ENCODE measurements around the gene TMEM132D. TPM values are rescaled to one million over a fixed set of nuclear protein-coding genes. Genes with fewer than 3 reads are reported as not detected.

TMEM132D gene
- total RNA-seq, 2 donors from 2014 or later = not detected

DNA sequence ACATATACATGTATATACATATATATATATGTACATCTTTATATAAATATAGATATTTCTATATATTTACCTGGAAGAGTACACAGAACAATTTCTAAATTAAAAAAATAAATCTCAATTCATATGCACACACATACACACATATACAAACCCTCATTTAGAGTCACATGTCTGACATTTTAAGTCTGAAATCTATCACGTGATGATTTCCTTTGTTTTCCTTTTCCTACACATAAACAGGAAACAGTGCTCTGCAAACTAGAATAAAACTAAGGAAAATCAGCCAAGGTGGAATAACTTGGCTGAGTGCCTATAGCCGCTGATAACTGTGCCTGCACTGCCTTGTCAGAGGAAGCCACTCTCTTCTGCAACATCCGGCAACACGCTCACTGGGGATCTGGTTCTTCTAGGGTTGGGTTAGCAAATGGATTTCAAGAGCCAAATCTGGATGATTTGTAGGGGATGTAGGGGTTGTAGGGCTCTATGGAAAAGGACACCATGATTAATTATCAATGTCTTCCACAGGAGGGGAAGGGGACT is 480.7 kb downstream of the TMEM132D start:
- intact Hi-C loops (cut with DNase I) = no loop called here
- DNase-seq (ENCODE audit: low spot score) = no peak

GRCh38 chr12:129413295-129413694 is 490.5 kb downstream of the TMEM132D start:
- no peak for DNase-seq (ENCODE audit: low spot score)
- intact Hi-C loops (cut with DNase I) = loop anchor here in 1 of 2 donors (5.0 kb wide), 1 partner anchor 1286 kb away; no protein-coding TSS in a partner anchor

DNA sequence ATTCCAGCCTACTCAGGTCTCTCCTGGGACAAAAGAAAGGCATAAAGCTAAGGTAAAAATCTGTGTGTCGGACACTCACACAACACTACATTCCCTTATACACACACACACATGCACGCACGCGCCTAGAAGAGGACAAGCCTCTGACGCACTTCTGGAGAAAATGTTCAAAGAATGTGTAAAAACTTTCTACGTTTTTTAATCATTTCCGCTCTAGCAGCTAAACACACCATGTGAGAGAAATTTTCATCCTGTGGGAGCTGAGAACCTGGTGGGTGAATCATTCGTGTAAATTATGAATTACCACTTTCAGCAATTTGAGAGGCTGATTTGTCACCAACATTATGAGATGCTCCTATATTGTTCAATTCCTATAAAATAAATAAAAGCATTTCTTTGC is 494.5 kb downstream of the TMEM132D start:
- intact Hi-C loops (cut with DNase I) = no loop called here
- DNase-seq (ENCODE audit: low spot score) = no peak

DNA sequence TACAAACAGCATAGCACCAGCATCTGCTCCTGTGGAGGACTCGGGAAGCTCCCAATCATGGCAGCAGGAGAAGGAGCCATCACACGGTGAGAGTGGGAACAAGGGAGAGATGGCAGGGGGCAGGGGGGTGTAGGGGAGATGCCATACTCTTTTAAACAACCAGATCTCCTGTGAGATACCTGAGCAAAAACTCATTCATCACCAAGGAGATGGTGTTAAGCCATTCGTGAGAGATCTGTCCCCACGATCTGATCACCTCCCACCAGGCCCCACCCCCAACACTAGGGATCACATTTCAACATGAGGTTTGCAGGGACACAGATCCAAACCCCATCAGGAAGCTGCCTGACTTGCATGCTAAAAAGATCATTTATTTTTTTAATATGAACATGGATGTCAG is 499.3 kb downstream of the TMEM132D start:
- intact Hi-C loops (cut with DNase I) = no loop called here
- no peak for DNase-seq (ENCODE audit: low spot score)

DNA sequence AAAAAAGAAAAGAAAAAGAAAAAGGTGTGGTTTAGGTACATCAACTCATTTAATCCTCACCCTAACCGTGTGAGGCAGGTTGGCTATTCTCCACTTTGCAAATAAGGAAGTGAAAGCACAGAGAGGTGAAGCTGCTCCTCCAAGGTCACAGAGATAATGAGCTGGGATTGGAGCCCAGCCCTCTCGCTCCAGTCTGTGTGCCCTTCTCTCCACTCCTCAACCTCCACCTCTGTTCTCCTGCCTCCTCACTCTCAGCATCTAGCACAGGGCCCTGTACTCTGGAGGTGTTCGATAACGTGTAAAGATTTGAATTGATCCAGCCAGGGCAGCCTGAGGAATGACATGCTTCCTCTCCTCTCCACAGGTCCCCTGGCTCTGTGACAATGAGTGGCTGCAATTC is 502.3 kb downstream of the TMEM132D start:
- intact Hi-C loops (cut with DNase I) = no loop called here
- no peak for DNase-seq (ENCODE audit: low spot score)

GRCh38 chr12:129394177-129394825 is 509.5 kb downstream of the TMEM132D start:
- no peak for DNase-seq (ENCODE audit: low spot score)
- intact Hi-C loops (cut with DNase I) = no loop called here

DNA sequence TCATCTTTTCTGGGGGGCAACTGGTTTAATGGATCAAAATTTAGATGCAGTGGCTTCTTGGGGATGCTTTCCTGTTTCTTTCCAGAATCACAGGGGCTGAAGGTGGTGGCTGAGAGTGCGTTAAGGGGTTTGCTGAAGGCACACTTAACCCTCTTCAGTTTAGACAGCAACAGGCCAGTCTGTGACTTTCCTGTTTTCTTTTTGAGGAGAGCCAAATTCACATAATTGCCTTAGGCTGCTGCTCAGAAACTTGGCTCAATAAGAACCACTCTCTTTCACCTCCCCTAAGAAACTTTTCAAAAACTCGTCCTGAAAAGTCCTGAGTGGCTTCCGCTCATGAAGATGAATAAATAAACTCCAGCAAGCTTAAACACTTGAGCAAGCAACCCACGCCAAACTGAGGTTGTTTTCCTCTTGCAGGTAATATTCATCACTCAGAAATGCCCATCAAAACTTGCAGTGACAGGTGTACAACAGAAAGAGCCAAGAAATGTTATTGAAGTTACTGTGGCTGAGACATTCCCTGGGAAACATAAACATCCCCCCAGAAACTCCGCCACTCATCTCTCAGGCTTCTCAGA is 510.4 kb downstream of the TMEM132D start:
- intact Hi-C loops (cut with DNase I) = no loop called here
- no peak for DNase-seq (ENCODE audit: low spot score)

DNA sequence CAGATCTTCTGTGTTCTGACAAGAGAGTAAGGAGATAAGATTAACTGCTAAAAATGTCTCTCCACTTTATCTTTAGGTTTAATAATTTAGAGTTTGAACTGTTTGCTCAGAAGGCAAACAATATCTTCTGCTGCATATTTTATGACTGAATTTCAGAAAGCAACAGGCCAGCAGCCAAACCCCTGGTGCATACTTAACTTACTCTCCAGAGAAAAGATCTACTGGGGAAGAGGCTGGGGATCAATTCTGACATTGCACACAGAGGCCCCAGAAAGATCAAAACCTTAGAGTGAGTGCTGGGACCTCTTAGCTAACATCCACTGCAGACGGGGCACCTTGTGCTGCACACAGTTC is 518.2 kb downstream of the TMEM132D start:
- no peak for DNase-seq (ENCODE audit: low spot score)
- intact Hi-C loops (cut with DNase I) = no loop called here

DNA sequence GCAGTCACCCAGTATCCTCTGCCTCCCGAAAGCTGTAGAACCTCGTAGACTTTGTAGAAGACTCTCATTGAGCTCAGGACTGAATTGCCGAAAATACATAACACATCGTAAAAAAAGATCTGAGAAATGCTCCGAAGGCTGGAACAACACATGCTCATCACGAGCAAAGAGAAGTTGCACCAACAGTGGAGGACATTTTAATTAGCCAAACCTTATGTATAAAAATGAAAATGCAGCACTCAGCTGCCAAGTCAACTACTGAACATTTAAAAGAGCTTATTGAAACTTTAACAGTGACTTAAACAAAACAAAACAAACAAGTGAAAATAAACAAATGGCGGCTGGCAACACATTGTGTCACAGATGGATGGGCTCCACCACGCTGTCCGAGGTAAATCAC is 519.9 kb downstream of the TMEM132D start:
- intact Hi-C loops (cut with DNase I) = no loop called here
- DNase-seq (ENCODE audit: low spot score) = no peak

DNA sequence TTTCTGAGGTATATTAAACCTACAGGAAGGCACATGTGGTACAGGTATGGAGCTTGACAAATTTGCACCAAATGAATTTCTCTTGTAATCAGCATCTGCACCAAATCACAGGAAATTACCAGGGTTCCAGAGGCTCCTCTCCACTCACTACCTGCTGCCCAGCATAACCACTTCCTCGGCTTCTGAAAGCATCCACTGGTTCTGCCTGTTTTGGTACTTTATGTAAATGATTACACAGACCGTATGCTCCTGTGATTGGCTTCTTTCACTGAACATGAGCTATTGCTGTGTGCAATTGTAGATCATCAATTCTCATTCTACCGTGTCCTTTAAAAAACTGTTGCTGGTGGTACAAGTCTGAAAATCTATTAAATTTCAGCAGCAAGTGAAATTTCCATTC is 522.1 kb downstream of the TMEM132D start:
- intact Hi-C loops (cut with DNase I) = no loop called here
- DNase-seq (ENCODE audit: low spot score) = no peak

GRCh38 chr12:129379076-129379804 is 524.6 kb downstream of the TMEM132D start:
- intact Hi-C loops (cut with DNase I) = no loop called here
- DNase-seq (ENCODE audit: low spot score) = no peak

GRCh38 chr12:129378496-129378895 is 525.3 kb downstream of the TMEM132D start:
- intact Hi-C loops (cut with DNase I) = no loop called here
- no peak for DNase-seq (ENCODE audit: low spot score)

- DNase-seq (ENCODE audit: low spot score) = no peak
- intact Hi-C loops (cut with DNase I) = no loop called here
These were observed 530.1 kb downstream of the TMEM132D start for GRCh38 chr12:129373746-129374145.

DNA sequence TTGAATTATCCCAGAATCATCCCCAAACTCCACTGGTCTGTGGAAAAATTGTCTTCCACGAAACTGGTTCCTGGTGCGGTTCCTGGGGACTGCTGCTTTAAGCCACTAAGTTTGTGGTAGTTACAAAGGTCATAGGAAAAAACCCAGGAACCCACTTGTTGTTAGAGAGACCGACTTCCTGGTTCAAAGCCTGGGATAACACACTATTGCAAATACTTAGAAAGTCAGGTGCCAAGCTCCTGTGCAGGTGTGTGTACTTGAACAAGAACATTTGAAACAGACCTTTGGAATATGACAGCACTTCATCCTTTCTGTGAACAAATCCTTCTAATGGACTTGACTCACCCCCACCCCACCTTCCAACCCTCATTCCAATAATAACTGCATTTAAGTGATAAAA is 530.9 kb downstream of the TMEM132D start:
- DNase-seq (ENCODE audit: low spot score) = no peak
- intact Hi-C loops (cut with DNase I) = no loop called here

DNA sequence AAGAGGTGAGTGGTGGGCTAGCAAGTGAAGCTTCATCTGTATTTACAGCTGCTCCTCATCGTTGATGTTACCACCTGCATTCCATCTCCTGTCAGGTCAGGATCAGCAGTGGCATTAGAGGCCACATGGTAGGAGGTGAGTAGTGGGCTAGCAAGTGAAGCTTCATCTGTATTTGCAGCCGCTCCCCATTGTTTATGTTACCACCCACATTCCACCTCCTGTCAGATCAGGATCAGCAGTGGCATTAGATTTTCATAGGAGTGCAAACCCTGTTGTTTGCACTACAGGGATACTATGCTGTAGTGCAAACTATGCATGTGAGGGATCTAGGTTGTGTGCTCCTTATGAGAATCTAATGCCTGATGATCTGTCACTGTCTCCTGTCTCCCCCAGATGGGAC is 531.5 kb downstream of the TMEM132D start:
- no peak for DNase-seq (ENCODE audit: low spot score)
- intact Hi-C loops (cut with DNase I) = no loop called here

DNA sequence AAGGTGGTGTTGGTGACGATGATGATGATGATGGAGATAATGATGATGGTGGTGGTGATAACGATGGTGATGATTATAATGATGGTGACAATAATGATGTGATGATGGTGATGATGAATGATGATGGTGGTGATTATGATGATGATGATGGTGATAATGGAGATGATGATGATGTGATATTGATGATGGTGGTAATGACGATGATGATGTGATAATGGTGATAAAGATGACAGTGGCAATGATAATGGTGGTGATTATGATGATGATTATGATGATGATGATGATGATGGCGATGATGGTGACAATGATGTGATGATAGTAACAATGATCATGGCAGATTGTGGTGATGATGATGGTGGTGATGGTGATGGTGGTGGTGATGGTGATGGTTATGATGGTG is 532.6 kb downstream of the TMEM132D start:
- DNase-seq (ENCODE audit: low spot score) = no peak
- intact Hi-C loops (cut with DNase I) = no loop called here

DNA sequence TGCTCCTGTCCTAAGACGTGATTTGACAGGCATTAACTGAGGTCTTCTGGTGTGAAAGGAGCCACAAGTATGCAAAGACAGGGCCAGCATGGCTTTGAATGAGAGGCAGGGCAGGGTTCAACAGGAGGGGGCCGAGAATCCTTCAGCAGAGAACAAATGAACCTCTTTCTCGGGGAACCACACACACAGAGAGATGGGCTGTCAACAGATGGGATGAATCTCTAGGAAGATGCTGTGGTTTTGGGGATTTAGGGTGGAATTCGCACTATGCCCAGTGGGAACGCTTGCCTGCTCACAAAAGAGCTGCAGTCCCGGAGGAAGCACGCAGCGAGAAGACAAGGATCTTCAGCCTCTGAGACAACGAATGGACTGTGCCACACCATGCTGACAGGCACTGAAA is 537.2 kb downstream of the TMEM132D start:
- no peak for DNase-seq (ENCODE audit: low spot score)
- intact Hi-C loops (cut with DNase I) = no loop called here

- DNase-seq (ENCODE audit: low spot score) = no peak
- intact Hi-C loops (cut with DNase I) = no loop called here
These were observed 540.8 kb downstream of the TMEM132D start for GRCh38 chr12:129363041-129363440.

DNA sequence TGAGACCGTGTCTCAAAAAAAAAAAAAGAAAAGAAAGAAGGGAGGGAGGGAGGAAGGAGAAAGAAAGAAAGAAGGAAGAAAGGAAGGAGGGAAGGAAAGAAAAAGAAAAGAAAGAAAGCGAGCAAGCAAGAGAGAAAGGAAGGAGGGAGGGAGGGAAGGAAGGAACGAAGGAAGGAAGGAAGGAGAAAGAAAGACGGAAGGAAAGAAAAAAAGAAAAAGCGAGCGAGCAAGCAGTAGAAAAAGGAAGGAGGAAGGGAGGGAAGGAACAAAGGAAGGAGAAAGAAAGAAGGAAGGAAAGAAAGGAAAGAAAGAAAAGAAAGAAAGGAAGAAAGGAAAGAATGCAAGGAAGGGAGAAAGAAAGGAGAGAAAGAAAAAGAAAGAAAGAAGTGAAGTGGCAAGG is 546.6 kb downstream of the TMEM132D start:
- intact Hi-C loops (cut with DNase I) = no loop called here
- no peak for DNase-seq (ENCODE audit: low spot score)

DNA sequence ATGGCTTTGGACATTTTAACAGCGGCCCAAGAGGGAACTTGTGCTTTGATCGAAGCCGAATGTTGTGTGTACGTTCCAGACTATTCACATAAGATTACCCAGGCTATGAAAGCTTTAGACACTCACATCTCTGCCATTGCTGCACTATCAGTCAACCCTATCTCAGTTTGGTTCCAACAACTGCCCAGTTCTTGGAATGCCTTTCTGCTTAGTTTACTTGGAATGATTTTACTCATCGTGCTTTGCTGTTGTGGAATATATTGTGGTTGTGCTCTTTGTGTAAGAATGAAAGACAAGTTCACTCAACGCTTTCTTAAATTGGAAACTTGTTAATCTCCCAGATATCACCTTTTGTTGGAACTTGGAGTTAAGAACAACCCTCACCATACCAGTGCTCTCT is 552.3 kb downstream of the TMEM132D start:
- no peak for DNase-seq (ENCODE audit: low spot score)
- intact Hi-C loops (cut with DNase I) = no loop called here

DNA sequence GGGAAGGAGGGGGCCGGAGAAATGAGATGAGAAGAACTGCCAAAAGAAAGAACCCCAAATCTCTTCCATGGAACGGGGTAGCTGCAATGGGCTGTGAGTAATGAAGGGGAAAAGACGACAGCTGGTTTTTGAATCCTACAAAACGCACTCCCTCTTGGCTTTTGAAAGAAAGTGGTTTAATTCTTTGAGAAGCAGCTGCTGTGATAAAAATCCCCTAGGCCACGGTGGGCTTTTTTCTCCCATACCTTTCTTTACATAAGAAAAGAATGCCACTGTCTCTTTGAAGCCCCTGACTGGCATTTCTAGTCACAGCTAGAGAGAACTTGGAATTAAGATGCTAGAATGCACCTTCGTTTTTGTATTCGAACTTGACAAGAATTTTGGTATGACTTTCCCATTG is 564.5 kb downstream of the TMEM132D start:
- no peak for DNase-seq (ENCODE audit: low spot score)
- intact Hi-C loops (cut with DNase I) = no loop called here
